ENCODE results near the gene CFDP1. TPM values are rescaled to one million over a fixed set of nuclear protein-coding genes. Genes with fewer than 3 reads are reported as not detected.

Gene CFDP1
- total and polyA plus RNA-seq, 4 donors: 44.8 to 105 (median 64.1) TPM

DNA sequence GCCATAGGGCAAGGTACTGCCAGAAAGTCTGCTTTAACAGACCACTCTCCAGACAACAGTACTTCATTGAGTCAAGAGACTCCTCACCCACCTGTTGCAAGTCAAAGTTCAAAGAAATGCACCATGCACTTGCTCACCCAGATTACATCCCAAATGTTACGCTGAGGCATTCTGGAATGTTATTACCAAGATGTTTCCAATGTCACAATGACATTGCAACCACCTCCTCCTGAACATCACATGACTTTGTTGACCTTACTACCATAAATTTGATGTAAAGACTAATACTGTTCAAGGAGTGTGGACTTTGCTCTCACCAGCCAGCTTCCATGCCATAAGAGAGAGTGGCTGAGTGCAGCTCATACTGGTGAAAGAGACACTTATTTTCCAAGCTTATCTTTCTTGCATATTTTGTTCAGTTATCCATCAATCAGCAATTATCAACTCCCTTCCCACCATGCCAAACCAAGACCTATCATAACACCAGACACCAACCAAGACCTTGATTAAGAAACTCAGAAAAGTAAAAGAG, 123.3 kb downstream of the CFDP1 start:
- Histone ChIP-seq H3K4me1 (ENCODE audit: control insufficient read depth in 5 of 5, insufficient read depth in 5 of 5, low read length in 5 of 5) (peaks cover 5 to 18% (median 12%) of the 10 kb centered on the region in 5 donors), H3K27me3 (ENCODE audit: control insufficient read depth in 3 of 3, insufficient read depth in 3 of 3, low read length in 2 of 3) (no peaks in the 10 kb centered on the region), H3K36me3 (ENCODE audit: control insufficient read depth in 4 of 4, insufficient read depth in 4 of 4, low read length in 4 of 4) (peaks cover 0 to 3% (median 0%) of the 10 kb centered on the region in 4 donors), H3K9ac (ENCODE audit: insufficient read depth in 1 of 2, low read length in 2 of 2) (no peak overlapping the region), H3K27ac (ENCODE audit: low read depth in 1 of 2, low read length in 1 of 2) (no peak overlapping the region), H3K9me3 (ENCODE audit: control insufficient read depth in 4 of 4, insufficient read depth in 3 of 4, low read length in 3 of 4) (no peaks in the 10 kb centered on the region), H3K4me3 (no peak overlapping the region)
- ATAC-seq (ENCODE audit: insufficient read depth, low FRiP score): no peak
- TF ChIP-seq, protein P1, sequence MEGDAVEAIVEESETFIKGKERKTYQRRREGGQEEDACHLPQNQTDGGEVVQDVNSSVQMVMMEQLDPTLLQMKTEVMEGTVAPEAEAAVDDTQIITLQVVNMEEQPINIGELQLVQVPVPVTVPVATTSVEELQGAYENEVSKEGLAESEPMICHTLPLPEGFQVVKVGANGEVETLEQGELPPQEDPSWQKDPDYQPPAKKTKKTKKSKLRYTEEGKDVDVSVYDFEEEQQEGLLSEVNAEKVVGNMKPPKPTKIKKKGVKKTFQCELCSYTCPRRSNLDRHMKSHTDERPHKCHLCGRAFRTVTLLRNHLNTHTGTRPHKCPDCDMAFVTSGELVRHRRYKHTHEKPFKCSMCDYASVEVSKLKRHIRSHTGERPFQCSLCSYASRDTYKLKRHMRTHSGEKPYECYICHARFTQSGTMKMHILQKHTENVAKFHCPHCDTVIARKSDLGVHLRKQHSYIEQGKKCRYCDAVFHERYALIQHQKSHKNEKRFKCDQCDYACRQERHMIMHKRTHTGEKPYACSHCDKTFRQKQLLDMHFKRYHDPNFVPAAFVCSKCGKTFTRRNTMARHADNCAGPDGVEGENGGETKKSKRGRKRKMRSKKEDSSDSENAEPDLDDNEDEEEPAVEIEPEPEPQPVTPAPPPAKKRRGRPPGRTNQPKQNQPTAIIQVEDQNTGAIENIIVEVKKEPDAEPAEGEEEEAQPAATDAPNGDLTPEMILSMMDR (IDR thresholded peaks at IDR 0.05; ENCODE audit: control extremely low read depth, extremely low read depth): no peak
- no peak for DNase-seq
- WGBS, 2 donors: 100% methylated on average over 1 of the region's 1 CpG

DNA sequence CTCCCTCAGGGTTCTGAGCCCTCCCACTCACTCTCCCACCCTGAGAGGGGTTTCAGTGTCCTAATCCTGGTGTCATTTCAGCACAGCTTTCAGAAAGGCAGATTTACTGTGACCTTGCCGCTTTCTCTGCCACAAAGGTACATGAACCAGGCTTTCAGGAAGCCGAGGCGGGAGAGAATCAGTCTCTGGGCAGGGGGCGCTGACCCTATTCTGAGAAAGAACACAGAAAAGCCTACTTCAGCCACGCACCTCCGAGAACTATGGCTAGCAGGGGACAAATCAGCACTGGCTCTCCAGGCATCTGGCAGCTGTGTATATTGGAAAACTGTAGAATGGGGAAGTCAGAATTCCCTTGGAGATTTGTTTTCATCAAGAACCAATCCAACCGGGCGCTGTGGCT, 124.1 kb downstream of the CFDP1 start:
- H3K9me3 ChIP-seq (ENCODE audit: control insufficient read depth in 4 of 4, insufficient read depth in 3 of 4, low read length in 3 of 4): no peaks in the 10 kb centered on the region
- TF ChIP-seq, protein P1 (IDR thresholded peaks at IDR 0.05; ENCODE audit: control extremely low read depth, extremely low read depth): no peak
- H3K27me3 ChIP-seq (ENCODE audit: control insufficient read depth in 3 of 3, insufficient read depth in 3 of 3, low read length in 2 of 3): no peaks in the 10 kb centered on the region
- peaks cover 9 to 24% (median 15%) of the 10 kb centered on the region in 5 donors for H3K4me1 ChIP-seq (ENCODE audit: control insufficient read depth in 5 of 5, insufficient read depth in 5 of 5, low read length in 5 of 5)
- ATAC-seq (ENCODE audit: insufficient read depth, low FRiP score) (no peak), DNase-seq (no peak)
- H3K9ac ChIP-seq (ENCODE audit: insufficient read depth in 1 of 2, low read length in 2 of 2): no peak overlapping the region
- H3K4me3 ChIP-seq: no peak overlapping the region
- no peak overlapping the region for H3K27ac ChIP-seq (ENCODE audit: low read depth in 1 of 2, low read length in 1 of 2)
- 96 to 98% methylated on average over 8 of the region's 8 CpGs for WGBS, 2 donors
- H3K36me3 ChIP-seq (ENCODE audit: control insufficient read depth in 4 of 4, insufficient read depth in 4 of 4, low read length in 4 of 4): peaks cover 0 to 6% (median 0%) of the 10 kb centered on the region in 4 donors

DNA sequence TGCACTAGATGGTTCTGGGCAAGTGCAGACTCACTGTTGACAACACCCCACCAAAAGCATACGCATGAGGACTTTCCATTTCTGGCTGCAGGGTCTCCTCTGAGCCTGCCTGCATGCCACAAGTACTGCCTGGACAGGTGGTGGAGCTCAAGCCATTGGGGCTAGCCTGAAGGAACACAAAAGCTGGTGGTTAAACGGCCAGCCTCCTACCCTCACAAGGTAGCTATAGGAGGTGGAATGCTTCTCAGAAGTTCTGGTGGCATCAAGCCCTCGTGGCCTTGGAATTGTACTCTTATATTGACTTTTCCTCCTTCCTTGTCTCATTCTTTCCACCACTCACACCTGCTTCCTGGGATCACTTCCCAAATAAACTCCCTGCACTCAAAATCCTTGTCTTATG, 125.3 kb downstream of the CFDP1 start:
- Histone ChIP-seq H3K27me3 (ENCODE audit: control insufficient read depth in 3 of 3, insufficient read depth in 3 of 3, low read length in 2 of 3) (no peaks in the 10 kb centered on the region), H3K9ac (ENCODE audit: insufficient read depth in 1 of 2, low read length in 2 of 2) (no peak overlapping the region), H3K27ac (ENCODE audit: low read depth in 1 of 2, low read length in 1 of 2) (no peak overlapping the region), H3K4me3 (no peak overlapping the region), H3K9me3 (ENCODE audit: control insufficient read depth in 4 of 4, insufficient read depth in 3 of 4, low read length in 3 of 4) (no peaks in the 10 kb centered on the region), H3K4me1 (ENCODE audit: control insufficient read depth in 5 of 5, insufficient read depth in 5 of 5, low read length in 5 of 5) (peaks cover 9 to 24% (median 15%) of the 10 kb centered on the region in 5 donors), H3K36me3 (ENCODE audit: control insufficient read depth in 4 of 4, insufficient read depth in 4 of 4, low read length in 4 of 4) (peaks cover 0 to 4% (median 2%) of the 10 kb centered on the region in 4 donors)
- 82 to 96% methylated on average over 3 of the region's 3 CpGs for WGBS, 2 donors
- TF ChIP-seq, protein P1 (IDR thresholded peaks at IDR 0.05; ENCODE audit: control extremely low read depth, extremely low read depth): no peak
- ATAC-seq (ENCODE audit: insufficient read depth, low FRiP score) (no peak), DNase-seq (no peak)

DNA sequence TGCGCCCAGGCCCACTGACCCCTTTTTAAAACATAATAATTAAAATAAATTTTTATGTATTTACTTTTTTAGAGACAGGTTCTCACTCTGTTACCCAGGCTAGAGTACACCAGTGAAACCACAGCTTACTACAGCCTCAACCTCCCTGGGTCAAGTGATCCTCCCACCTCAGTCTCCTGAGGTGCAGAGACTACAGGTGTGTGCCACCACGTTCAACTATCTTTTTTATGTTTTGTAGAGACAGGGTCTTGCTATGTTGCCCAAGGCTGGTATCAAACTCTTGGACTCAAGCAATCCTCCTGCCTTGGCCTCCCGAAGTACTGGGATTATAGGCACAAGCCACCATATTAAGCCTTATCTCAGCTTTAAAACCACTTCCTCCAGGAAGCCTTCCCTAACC, 125.8 kb downstream of the CFDP1 start:
- peaks cover 0 to 4% (median 2%) of the 10 kb centered on the region in 4 donors for H3K36me3 ChIP-seq (ENCODE audit: control insufficient read depth in 4 of 4, insufficient read depth in 4 of 4, low read length in 4 of 4)
- no peaks in the 10 kb centered on the region for H3K9me3 ChIP-seq (ENCODE audit: control insufficient read depth in 4 of 4, insufficient read depth in 3 of 4, low read length in 3 of 4)
- no peak overlapping the region for H3K9ac ChIP-seq (ENCODE audit: insufficient read depth in 1 of 2, low read length in 2 of 2)
- ATAC-seq (ENCODE audit: insufficient read depth, low FRiP score) (no peak), DNase-seq (no peak)
- no peaks in the 10 kb centered on the region for H3K27me3 ChIP-seq (ENCODE audit: control insufficient read depth in 3 of 3, insufficient read depth in 3 of 3, low read length in 2 of 3)
- no peak overlapping the region for H3K27ac ChIP-seq (ENCODE audit: low read depth in 1 of 2, low read length in 1 of 2)
- no peak overlapping the region for H3K4me3 ChIP-seq
- H3K4me1 ChIP-seq (ENCODE audit: control insufficient read depth in 5 of 5, insufficient read depth in 5 of 5, low read length in 5 of 5): peaks cover 9 to 24% (median 15%) of the 10 kb centered on the region in 5 donors
- 97% methylated on average over 3 of the region's 3 CpGs for WGBS, 2 donors
- TF ChIP-seq, protein P1 (IDR thresholded peaks at IDR 0.05; ENCODE audit: control extremely low read depth, extremely low read depth): no peak
